Measurements from ENCODE around the gene LRRK2. TPM values are rescaled to one million over a fixed set of nuclear protein-coding genes. Genes with fewer than 3 reads are reported as not detected.

The LRRK2 gene
- total and polyA plus RNA-seq, 2 of the 13 experiments (the other 11 are each of a cell fraction or from before 2014, with no cell fraction given), result not detected

DNA sequence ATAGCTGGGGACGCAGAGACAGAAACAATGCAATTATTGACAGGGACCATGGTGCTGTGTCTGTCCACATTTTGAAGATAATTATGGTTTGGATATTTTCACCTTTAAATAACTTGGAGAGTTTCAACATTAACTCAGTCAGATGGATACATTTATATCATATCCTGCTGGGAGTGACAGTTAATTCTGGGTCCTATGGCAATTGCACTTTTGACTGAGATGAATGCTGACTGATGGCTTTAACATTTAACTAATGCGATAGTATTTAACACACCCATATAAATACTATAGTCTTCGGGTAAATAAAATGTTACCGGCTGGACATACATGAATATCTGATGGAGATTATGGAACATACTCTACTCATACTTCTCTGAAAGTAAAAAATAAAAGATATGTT is 118.3 kb downstream of the LRRK2 start:
- no peak overlapping the region for H3K9ac ChIP-seq (ENCODE audit: insufficient read depth, low read depth, low read length)
- no peaks in the 10 kb centered on the region for H3K9me3 ChIP-seq (ENCODE audit: low read length)
- no TSS peak for BruUV-seq (replicated peaks)
- DNase-seq (ENCODE audit: low spot score) (no peak), FAIRE-seq (no peak), ATAC-seq (no peak)
- ChIA-PET CTCF (ENCODE audit: low intra/inter-chr PET ratio, low total read pairs) (no interaction called here), POLR2A (no interaction called here)
- no peaks in the 10 kb centered on the region for H4K20me1 ChIP-seq (ENCODE audit: insufficient read depth, low read length)
- H3K4me2 ChIP-seq (ENCODE audit: low read depth, low read length), result no peak overlapping the region
- under 1% methylated on average over 4 of the region's 4 CpGs for WGBS (ENCODE audit: low lambda C conversion rate)
- H3K4me1 ChIP-seq (ENCODE audit: insufficient read depth, low read length), result no peaks in the 10 kb centered on the region
- H3K36me3 ChIP-seq (replicated peaks in 1 of 2; ENCODE audit: control insufficient read depth in 1 of 2, insufficient read depth in 2 of 2, low read length in 2 of 2), result no peaks in the 10 kb centered on the region
- in situ Hi-C loops (cut with HindIII; ENCODE audit: extremely low pct_ligation_motif_present, low pct_unique_long_range_greater_than_20kb) (no loop called here), intact Hi-C loops (cut with micrococcal nuclease; ENCODE audit: unreplicated experiment) (no loop called here)
- H3K4me3 ChIP-seq (replicated peaks in 1 of 3; ENCODE audit: insufficient read depth in 1 of 3, low read depth in 2 of 3, low read length in 3 of 3), result no peak overlapping the region
- no peaks in the 10 kb centered on the region for H3K79me2 ChIP-seq (ENCODE audit: insufficient read depth, low read length)
- H2AFZ ChIP-seq (ENCODE audit: low read length), result no peak overlapping the region
- H3K27ac ChIP-seq (ENCODE audit: extremely low read length, insufficient read depth, low read length), result no peak overlapping the region
- H3K27me3 ChIP-seq (ENCODE audit: control insufficient read depth in 1 of 2, insufficient read depth in 2 of 2, low read length in 2 of 2), result no peaks in the 10 kb centered on the region
- TF ChIP-seq, protein P1, sequence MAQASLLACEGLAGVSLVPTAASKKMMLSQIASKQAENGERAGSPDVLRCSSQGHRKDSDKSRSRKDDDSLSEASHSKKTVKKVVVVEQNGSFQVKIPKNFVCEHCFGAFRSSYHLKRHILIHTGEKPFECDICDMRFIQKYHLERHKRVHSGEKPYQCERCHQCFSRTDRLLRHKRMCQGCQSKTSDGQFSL (CRISPR knock-in tag; IDR thresholded peaks at IDR 0.05), result no peak
- TF ChIP-seq CREB1 (IDR thresholded peaks at IDR 0.05), result no peak
- no peak for TF ChIP-seq CREB1 (CRISPR knock-in tag; IDR thresholded peaks at IDR 0.05)
- TF ChIP-seq, protein P2, sequence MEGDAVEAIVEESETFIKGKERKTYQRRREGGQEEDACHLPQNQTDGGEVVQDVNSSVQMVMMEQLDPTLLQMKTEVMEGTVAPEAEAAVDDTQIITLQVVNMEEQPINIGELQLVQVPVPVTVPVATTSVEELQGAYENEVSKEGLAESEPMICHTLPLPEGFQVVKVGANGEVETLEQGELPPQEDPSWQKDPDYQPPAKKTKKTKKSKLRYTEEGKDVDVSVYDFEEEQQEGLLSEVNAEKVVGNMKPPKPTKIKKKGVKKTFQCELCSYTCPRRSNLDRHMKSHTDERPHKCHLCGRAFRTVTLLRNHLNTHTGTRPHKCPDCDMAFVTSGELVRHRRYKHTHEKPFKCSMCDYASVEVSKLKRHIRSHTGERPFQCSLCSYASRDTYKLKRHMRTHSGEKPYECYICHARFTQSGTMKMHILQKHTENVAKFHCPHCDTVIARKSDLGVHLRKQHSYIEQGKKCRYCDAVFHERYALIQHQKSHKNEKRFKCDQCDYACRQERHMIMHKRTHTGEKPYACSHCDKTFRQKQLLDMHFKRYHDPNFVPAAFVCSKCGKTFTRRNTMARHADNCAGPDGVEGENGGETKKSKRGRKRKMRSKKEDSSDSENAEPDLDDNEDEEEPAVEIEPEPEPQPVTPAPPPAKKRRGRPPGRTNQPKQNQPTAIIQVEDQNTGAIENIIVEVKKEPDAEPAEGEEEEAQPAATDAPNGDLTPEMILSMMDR (CRISPR knock-in tag; IDR thresholded peaks at IDR 0.05), result no peak
- no peak for TF ChIP-seq ZNF446 (CRISPR knock-in tag; IDR thresholded peaks at IDR 0.05)
- no peak for TF ChIP-seq ZFP36L1 (CRISPR knock-in tag; IDR thresholded peaks at IDR 0.05)
- TF ChIP-seq TGIF2 (CRISPR knock-in tag; IDR thresholded peaks at IDR 0.05), result no peak
- TF ChIP-seq BORCS8-MEF2B (CRISPR knock-in tag; IDR thresholded peaks at IDR 0.05), result no peak
- TF ChIP-seq ZNF839 (CRISPR knock-in tag; IDR thresholded peaks at IDR 0.05; ENCODE audit: borderline replicate concordance), result no peak
- no peak for TF ChIP-seq AGO1 (IDR thresholded peaks at IDR 0.05; ENCODE audit: low read depth, low read length, poor library complexity, severe bottlenecking)
- TF ChIP-seq, protein P3, sequence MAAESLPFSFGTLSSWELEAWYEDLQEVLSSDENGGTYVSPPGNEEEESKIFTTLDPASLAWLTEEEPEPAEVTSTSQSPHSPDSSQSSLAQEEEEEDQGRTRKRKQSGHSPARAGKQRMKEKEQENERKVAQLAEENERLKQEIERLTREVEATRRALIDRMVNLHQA (CRISPR knock-in tag; IDR thresholded peaks at IDR 0.05), result no peak
- TF ChIP-seq, protein P4, sequence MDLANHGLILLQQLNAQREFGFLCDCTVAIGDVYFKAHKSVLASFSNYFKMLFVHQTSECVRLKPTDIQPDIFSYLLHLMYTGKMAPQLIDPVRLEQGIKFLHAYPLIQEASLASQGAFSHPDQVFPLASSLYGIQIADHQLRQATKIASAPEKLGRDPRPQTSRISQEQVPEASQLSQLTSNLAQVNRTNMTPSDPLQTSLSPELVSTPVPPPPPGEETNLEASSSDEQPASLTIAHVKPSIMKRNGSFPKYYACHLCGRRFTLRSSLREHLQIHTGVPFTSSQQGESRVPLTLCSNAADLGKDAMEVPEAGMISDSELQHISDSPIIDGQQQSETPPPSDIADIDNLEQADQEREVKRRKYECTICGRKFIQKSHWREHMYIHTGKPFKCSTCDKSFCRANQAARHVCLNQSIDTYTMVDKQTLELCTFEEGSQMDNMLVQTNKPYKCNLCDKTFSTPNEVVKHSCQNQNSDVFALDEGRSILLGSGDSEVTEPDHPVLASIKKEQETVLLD (CRISPR knock-in tag; IDR thresholded peaks at IDR 0.05; ENCODE audit: low read depth), result no peak
- no peak for TF ChIP-seq ZNF564 (CRISPR knock-in tag; IDR thresholded peaks at IDR 0.05)
- TF ChIP-seq, protein P5, sequence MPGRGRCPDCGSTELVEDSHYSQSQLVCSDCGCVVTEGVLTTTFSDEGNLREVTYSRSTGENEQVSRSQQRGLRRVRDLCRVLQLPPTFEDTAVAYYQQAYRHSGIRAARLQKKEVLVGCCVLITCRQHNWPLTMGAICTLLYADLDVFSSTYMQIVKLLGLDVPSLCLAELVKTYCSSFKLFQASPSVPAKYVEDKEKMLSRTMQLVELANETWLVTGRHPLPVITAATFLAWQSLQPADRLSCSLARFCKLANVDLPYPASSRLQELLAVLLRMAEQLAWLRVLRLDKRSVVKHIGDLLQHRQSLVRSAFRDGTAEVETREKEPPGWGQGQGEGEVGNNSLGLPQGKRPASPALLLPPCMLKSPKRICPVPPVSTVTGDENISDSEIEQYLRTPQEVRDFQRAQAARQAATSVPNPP (CRISPR knock-in tag; IDR thresholded peaks at IDR 0.05), result no peak
- TF ChIP-seq, protein P6, sequence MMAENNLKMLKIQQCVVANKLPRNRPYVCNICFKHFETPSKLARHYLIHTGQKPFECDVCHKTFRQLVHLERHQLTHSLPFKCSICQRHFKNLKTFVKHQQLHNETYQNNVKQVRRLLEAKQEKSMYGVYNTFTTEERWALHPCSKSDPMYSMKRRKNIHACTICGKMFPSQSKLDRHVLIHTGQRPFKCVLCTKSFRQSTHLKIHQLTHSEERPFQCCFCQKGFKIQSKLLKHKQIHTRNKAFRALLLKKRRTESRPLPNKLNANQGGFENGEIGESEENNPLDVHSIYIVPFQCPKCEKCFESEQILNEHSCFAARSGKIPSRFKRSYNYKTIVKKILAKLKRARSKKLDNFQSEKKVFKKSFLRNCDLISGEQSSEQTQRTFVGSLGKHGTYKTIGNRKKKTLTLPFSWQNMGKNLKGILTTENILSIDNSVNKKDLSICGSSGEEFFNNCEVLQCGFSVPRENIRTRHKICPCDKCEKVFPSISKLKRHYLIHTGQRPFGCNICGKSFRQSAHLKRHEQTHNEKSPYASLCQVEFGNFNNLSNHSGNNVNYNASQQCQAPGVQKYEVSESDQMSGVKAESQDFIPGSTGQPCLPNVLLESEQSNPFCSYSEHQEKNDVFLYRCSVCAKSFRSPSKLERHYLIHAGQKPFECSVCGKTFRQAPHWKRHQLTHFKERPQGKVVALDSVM (CRISPR knock-in tag; IDR thresholded peaks at IDR 0.05), result no peak
- no peak for TF ChIP-seq BRCA1 (CRISPR knock-in tag; IDR thresholded peaks at IDR 0.05)
